ENCODE results near the gene SNRPD2.
"Not testable (repeated sequence)": the region's sequence is repeated elsewhere in the genome, so short reads cannot be mapped to it uniquely, and the experiment has no call there.

The SNRPD2 gene

GRCh38 chr19:45691516-45692186, at the start of gene SNRPD2:
Gene SNRPD2 (minus strand): TSS chr19:45691953. CDS start chr19:45691888, 65 bp downstream.
- peak; percentile 92 for DNase-seq

DNA sequence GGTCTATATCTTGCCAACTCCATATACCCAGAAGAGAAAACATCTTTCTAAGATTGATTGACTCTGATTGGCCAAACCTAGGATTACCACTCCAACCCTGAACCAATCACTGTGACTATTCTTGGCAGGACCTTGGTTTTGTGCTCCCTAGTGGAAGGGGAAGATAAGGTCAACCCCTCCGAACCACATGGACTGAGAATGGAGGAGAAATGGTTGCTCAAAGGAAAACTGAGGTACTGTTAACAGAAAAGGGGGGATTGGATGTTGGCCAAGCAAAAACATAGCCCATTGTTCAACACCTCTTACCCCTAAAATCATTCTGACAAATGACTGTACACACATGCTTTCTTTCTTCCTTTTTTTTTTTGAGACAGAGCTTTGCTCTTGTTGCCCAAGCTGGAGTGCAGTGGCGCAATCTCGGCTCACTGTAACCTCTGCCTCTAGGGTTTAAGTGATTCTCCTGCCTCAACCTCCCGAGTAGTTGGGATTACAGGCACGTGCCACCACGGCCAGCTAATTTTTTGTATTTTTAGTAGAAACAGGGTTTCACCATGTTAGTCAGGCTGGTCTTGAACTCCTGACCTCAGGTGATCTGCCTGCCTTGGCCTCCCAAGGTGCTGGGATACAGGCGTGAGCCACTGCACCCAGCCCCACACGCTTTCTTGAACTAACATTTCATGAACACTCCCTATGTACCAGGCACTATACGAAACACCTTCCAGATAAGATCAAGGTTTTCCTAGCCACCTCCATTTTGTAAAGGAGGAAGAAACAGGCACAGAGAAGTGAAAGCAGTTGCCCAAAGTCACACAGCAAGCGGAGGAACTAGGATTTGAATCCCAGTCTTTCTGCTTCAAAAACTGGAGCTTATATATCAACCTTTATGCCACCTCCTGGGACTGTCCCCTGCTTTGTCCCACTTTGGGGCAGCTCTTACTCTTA, 48.0 kb upstream of the SNRPD2 start:
- no peak for DNase-seq

DNA sequence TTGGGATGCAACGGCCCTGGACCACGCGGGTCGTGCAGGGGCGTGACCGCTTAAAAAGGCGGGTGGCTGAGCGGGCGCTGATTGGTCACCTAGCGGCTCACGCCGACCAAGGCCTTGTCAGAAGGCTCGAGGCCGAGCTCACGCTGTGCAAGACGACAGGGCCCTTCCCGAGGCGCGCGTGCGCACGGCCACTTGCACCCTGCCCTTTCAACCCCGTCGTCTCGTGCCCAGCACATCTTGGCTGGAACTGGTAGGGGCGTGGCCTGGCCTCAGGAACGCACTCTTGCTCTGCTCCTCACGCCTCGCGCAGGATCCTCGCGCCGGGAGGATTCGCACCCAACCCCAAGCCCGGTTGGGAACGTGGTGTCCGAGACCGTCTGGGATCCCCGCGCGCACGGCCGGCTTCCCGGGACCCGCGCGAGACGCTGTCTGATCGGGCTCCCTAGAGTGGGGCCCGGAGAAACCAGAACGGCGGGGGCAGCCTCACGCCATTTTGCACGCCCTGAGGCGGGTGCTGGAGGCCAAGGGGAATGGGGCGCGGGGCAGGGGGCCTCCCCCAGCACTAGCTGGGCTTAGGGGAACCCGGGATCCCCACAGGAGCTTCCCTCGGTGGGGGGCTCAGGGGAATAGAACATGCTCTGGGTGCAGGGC, 41.5 kb upstream of the SNRPD2 start, which contains the start of gene MEIOSIN:
TSS of gene MEIOSIN (plus strand) at position 280 of the 651 bp plus-strand sequence. CDS start 1,938 bp downstream, outside the sequence.
- no peak for DNase-seq

DNA sequence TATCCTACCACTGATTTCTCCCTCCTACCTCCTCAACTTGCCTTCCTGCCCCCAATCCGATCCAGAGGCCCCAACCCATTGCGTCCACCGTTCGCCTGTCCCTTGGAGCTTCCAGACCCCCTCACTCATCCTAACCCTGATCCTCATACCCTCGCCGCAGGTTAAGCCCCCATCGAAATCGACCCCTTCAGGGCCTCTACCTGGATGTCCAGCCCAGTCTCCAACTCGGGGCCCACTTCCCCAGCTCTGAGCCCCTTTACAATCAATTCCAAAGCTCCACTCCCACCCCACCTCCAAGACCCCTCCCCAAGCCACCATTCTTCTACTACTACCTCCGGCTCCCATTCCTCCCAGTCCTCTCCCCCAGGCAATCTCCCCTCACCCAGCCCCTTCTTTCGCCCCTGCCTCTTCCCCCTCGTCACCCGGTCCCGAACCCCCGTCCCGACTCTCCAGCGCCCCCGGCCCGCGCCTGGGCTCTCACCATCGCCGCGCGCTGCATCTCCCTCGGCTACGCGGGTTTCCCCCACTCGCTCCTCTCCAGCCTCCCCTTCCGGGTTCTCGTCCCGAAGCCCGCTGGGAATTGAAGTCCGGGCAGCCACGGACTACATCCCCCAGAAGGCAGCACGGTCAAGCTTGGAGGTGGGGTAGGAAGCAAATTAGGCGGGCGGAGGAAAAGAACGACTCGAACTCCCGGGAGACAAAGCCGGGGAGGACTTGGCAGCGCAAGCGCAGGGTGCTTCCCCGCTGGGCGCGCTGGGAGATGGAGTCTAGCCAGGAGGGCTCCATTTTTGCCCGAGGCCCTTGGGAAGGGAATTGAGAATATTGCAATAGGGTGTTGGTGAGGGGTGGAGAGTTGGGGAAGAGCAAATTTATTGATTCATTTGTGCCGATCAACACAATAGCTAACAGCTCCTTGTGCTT, 38.9 kb upstream of the SNRPD2 start, which contains the start of gene FBXO46:
TSS of gene FBXO46 (minus strand) at position 529 of the 921 bp plus-strand sequence. CDS start 17,401 bp downstream, outside the sequence.
- peak; percentile 93 for DNase-seq

DNA sequence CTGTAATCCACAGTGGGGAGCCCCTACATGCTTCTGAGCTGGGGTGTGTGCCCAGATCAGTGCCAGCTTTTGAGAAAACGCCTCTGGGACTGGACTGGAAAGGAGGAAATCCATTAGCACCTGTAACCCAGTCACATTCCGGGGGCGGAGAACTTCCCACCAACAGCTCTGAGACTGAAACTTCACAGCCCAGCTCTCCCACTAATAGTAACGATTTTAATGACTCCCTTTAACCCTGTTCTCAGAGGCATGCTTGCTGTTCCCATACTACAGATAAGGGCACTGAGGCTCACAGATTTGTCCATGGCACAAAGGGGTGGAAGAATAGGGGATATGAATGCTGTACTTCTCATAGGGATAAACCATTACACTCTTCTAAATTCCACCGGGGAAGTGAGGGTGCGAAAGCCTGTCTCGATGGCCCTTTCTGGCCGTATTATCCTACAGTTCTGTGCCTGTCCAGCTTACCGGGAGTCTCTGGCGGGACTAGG, 38.1 kb upstream of the SNRPD2 start:
- no peak for DNase-seq

- not testable (repeated sequence) for DNase-seq
These were observed 36.9 kb upstream of the SNRPD2 start for GRCh38 chr19:45728683-45729082.

DNA sequence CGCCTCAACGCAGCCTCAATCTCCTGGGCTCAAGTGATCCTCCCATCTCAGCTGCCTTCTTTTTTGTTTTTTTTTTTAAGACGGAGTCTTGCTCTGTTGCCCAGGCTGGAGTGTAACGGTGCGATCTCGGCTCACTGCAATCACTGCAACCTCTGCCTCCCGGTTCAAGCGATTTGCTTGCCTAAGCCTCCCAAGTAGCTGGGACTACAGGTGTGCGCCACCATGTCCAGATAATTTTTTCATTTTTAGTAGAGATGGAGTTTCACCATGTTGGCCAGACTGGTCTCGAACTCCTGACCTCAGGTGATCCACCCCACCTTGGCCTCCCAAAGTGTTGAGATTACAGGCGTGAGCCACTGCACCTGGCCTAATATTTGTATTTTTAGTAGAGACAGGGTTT, 28.3 kb upstream of the SNRPD2 start:
- DNase-seq = not testable (repeated sequence)

GRCh38 chr19:45717983-45718650, 26.4 kb upstream of the SNRPD2 start:
- DNase-seq = no peak

DNA sequence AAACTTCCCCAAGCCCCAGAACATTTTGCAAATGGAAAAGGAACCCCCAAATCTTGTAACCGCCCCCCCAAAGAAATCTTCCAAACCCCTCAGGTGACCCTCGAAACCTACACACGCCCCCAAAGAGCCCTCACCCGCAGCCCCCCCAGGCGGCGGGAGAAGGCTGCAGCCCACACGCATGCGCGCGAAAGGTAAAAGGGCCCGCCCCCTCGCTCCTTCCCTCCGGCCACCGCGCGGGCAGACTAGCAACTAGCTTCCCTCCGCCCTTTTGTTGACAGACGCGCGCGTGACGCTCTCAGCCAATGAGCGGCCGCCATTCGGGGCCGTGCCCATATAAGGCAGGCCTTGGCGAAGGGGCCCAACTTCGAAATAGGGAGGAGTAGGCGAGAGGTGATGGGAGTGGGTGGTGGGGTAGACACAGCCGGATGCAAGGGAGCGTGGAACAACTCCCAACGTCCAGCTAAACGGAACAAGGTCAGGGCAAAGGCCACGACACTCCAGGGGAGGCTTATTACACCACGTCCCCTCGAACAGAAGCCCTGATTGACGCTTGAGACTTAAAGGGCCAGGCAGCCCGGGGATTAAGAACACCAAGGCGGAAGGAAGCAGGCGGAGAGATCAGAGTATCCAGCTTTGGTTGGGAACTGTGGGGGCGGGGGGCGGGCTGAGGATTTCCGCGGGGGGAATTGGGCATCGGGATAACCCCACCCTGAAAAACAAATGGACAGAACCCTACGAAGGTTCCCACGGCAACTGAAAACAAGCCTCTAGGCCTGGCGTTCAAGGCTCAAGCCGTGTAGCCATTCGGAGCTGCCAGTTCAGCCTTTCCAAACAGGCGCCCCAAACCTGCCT, 25.6 kb upstream of the SNRPD2 start:
- DNase-seq = peak; percentile 97

GRCh38 chr19:45716359-45717130, 24.8 kb upstream of the SNRPD2 start:
- peak; percentile 34 for DNase-seq

DNA sequence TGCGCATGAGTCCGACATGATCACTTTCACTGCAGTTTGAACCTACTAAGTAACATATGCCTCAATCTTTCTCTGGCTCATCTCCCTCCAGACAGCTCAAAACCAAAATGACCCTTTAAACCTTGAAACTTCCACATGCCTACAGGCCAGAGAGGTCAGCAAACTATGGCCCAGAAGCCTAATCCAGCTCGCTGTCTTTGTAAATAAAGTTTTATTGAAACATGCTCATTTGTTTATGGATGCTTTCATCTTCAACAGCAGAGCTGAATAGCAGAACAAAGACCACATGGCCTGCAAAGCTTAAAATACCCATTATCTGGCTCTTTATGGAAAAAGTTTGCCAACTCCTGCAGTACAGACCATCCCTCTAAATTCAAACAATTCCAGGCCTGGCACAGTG, 23.4 kb upstream of the SNRPD2 start:
- DNase-seq = no peak

DNA sequence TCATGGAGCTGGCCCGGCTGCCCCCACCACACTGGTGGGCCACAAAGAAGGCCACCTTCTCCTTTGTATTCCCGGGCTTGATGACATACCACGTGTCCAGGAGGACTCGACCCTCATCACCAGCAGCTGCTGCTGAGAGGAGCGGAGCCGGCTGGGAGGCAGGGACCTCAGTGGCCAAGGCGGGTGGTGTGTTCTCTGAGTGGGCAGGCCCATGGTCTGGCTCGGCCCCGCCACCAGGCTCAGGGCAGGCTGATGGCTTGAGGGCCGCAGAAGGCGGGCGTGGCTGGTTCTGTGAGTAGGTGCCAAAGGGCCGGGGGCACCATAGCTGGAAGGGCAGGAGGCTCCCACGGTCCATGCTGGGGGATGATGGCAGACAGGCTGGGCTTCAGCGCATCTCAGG, 21.4 kb upstream of the SNRPD2 start:
- no peak for DNase-seq

DNA sequence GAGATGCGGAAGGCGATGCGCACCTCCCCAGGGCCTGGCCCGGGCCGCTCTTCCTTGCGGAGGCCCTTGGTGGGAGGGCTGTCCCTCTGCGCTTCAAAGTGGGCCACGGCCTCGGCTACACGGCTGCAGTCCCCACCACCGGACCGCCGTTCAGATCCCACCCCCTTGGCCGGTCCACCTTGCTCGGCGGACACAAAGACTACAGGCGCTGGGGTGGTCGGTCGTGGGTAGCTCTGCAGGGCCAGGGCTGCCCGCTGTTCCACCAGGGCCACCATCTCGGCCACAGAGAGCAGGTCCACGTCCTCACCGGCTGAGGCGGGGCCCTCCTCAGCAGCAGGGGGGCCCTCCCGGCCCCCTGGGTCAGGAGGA, 20.9 kb upstream of the SNRPD2 start:
- no peak for DNase-seq

DNA sequence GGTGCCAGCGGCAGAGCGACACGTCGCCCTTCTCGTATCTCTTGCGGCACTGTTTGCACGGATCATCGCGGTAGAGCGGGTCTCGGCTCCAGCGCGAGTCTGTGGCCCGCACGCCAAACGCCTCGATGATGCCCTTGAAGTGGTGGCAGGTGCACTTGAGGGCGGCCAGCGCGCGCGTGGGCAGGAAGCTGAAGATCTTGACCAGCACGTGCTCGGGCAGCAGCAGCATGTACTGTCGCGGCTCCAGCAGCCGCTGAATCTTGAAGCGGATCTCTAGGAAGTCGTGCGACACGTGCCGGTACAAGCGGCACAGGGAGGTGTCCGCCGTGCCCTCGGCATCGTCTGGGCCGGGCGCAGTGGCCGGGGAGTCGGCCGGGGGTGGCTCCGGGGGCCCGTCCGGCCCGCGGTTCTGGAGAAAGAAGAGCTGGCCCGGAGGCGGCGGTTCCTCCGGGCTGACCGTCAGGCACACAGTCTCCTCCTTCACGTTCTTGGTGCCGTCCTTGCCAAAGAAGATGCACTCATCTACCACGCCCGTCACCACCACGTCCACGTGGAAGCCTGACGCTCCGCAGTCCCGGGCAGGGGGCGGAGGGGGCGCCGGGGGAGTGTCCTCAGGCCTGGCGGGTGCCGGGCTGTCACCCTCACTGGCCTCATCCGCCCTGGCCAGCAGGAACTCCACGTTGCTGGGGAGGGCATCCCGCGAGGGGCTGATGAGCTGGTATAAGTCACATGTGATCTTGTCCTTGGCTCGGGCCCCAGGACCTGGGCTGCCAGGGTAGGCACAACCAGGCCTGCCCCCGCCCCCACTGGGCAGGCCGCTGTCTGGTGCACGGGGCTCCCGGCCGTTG, 20.3 kb upstream of the SNRPD2 start:
- DNase-seq = no peak

GRCh38 chr19:45710356-45711130, 18.8 kb upstream of the SNRPD2 start:
- no peak for DNase-seq

DNA sequence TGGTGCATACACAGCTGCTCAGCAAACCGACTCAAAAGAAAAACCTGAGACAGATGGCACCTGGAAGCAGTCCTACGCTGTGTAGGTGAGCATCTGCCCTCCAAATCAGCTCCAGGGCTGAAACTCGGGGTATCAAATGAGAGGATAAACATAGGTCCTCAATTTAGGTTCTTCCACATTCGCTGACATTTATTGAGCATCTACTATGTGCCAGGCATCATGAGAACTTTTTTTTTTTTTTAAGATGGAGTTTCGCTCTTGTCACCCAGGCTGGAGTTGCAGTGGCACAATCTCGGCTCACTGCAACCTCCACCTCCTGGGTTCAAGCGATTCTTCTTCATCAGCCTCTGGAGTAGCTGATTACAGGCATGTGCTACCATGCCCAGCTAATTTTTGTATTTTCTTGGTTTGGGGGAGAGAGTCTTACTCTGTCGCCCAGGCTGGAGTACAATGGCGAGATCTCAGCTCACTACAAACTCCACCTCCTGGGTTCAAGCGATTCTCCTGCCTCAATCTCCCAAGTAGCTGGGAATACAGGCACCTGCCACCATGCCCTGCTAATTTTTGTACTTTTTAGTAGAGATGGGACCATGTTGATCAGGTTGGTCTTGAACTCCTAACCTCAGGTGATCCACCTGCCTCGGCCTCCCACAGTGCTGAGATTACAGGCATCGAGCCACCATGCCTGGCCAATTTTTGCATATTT, 14.1 kb upstream of the SNRPD2 start:
- DNase-seq = no peak

GRCh38 chr19:45705115-45705514, 13.4 kb upstream of the SNRPD2 start:
- no peak for DNase-seq
